Right ventricle myocardium inferior (tissue), 1 donor: ENCODE data around the gene CPSF3. TPM values are rescaled to one million over a fixed set of nuclear protein-coding genes. Genes with fewer than 3 reads are reported as not detected.
"Not testable (repeated sequence)": the region's sequence is repeated elsewhere in the genome, so short reads cannot be mapped to it uniquely, and the experiment has no call there.

Source experiments
- ATAC-seq: fragments of 200-7000 bp; cut with Tn5 transposase; one replicate; pipeline ENCODE4 v1.9.1; 2020; ENCODE audit warnings: mild to moderate bottlenecking, moderate library complexity
- DNase-seq: peaks from one replicate; pipeline ENCODE4 v3.0.0; 2021; ENCODE audit errors: missing footprints
- intact Hi-C: fragments of 100-400 bp; cut with DNase I; formaldehyde crosslinking; loops from one replicate; pipeline ENCODE4 v1.11.0; 2022
- total RNA-seq: library from RNA; stranded (reverse); fragmentation: NEBNext Ultra II Directional; extraction: Animal tissue kit (Norgen Biotek cat#: 25700); gene quantifications from one replicate; pipeline ENCODE4 v1.2.1, GENCODE V29; 2021
- donor health status: DM: no; HTN: yes; CAD: no; lungs with severe emphysema.

CPSF3 gene
- total RNA-seq, 1 donor from 2014 or later = 16.5 TPM

- intact Hi-C loops = no loop called here
- no peak for ATAC-seq
- no peak for DNase-seq
Measured at GRCh38 chr2:9391961-9392720, 31.3 kb upstream of the CPSF3 start.

GRCh38 chr2:9392898-9393765, 30.3 kb upstream of the CPSF3 start:
- ATAC-seq (peak; percentile 61), DNase-seq (no peak)
- intact Hi-C loops = no loop called here

GRCh38 chr2:9394816-9395215, 28.6 kb upstream of the CPSF3 start:
- ATAC-seq (no peak), DNase-seq (no peak)
- intact Hi-C loops = no loop called here

GRCh38 chr2:9397201-9397600, 26.3 kb upstream of the CPSF3 start:
- intact Hi-C loops = no loop called here
- ATAC-seq = no peak
- DNase-seq = no peak

- intact Hi-C loops, ATAC-seq, DNase-seq: not testable (repeated sequence)
Measured at GRCh38 chr2:9398251-9398650, 25.2 kb upstream of the CPSF3 start.

- ATAC-seq (peak; percentile 71), DNase-seq (no peak)
- intact Hi-C loops = no loop called here
Measured at GRCh38 chr2:9398881-9399780, 24.3 kb upstream of the CPSF3 start.

GRCh38 chr2:9400268-9401058, 23.0 kb upstream of the CPSF3 start:
- no peak for ATAC-seq
- intact Hi-C loops = no loop called here
- DNase-seq = no peak

GRCh38 chr2:9401059-9401547, 22.4 kb upstream of the CPSF3 start:
- ATAC-seq = no peak
- no peak for DNase-seq
- intact Hi-C loops = no loop called here

GRCh38 chr2:9401646-9402371, 21.6 kb upstream of the CPSF3 start:
- DNase-seq (no peak), ATAC-seq (no peak)
- intact Hi-C loops = no loop called here

GRCh38 chr2:9403924-9404323, 19.5 kb upstream of the CPSF3 start:
- intact Hi-C loops = no loop called here
- no peak for ATAC-seq
- DNase-seq = no peak

GRCh38 chr2:9404451-9404850, 19.0 kb upstream of the CPSF3 start:
- intact Hi-C loops = no loop called here
- ATAC-seq (no peak), DNase-seq (no peak)

GRCh38 chr2:9405636-9406035, 17.8 kb upstream of the CPSF3 start:
- no peak for DNase-seq
- intact Hi-C loops = no loop called here
- ATAC-seq = no peak

- DNase-seq = no peak
- intact Hi-C loops = no loop called here
- ATAC-seq = no peak
Measured at GRCh38 chr2:9406529-9407362, 16.7 kb upstream of the CPSF3 start.

- intact Hi-C loops = no loop called here
- ATAC-seq (no peak), DNase-seq (no peak)
Measured at GRCh38 chr2:9407363-9407811, 16.1 kb upstream of the CPSF3 start.

GRCh38 chr2:9408641-9409151, 14.8 kb upstream of the CPSF3 start:
- intact Hi-C loops = no loop called here
- DNase-seq = no peak
- ATAC-seq = no peak

GRCh38 chr2:9410108-9410507, 13.3 kb upstream of the CPSF3 start:
- ATAC-seq = no peak
- no peak for DNase-seq
- intact Hi-C loops = no loop called here
